GM13977 (cell line): ENCODE data around the gene MAP1LC3A.

Experiments
- DNase-seq: peaks from one replicate; pipeline ENCODE4 v3.0.0; 2012; ENCODE audit warnings: low spot score
- in situ Hi-C: fragments of 300-500 bp; cut with MboI; formaldehyde crosslinking; loops from one replicate; pipeline ENCODE4 v1.12.0; 2022; ENCODE audit warnings: low sequenced_read_pairs, low pct_unique_long_range_greater_than_20kb, mixed read lengths, inconsistent platforms; ENCODE audit not compliant: unreplicated experiment
- TF ChIP-seq, protein P1 (sequence below): IDR thresholded peaks from 2 replicates; pipeline ENCODE4 v1.5.1; 2012; ENCODE audit warnings: mild to moderate bottlenecking, control low read depth; ENCODE audit not compliant: insufficient read depth; ENCODE audit errors: extremely low read depth, missing control alignments

MAP1LC3A gene

DNA sequence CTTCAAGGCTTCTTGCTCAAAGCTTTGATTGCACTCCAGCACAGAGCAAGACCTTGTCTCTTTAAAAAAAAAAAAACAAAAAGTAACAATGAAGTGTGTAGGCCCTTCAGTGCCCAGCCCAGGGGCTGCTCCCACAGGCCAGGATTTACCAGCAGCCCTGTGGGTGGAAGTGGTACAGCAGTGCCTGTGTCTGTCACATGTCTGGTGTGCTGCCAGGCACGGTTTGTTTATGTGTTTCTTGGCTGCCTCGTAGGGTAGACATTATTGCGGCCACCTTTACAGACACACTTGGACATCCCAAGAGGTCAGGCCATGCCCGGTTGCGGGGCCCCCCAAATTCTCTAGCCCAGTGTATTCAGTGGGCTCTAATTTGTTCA, 29.6 kb upstream of the MAP1LC3A start:
- in situ Hi-C loops = no loop called here
- DNase-seq = no peak
- TF ChIP-seq, protein P1, sequence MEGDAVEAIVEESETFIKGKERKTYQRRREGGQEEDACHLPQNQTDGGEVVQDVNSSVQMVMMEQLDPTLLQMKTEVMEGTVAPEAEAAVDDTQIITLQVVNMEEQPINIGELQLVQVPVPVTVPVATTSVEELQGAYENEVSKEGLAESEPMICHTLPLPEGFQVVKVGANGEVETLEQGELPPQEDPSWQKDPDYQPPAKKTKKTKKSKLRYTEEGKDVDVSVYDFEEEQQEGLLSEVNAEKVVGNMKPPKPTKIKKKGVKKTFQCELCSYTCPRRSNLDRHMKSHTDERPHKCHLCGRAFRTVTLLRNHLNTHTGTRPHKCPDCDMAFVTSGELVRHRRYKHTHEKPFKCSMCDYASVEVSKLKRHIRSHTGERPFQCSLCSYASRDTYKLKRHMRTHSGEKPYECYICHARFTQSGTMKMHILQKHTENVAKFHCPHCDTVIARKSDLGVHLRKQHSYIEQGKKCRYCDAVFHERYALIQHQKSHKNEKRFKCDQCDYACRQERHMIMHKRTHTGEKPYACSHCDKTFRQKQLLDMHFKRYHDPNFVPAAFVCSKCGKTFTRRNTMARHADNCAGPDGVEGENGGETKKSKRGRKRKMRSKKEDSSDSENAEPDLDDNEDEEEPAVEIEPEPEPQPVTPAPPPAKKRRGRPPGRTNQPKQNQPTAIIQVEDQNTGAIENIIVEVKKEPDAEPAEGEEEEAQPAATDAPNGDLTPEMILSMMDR = no peak

DNA sequence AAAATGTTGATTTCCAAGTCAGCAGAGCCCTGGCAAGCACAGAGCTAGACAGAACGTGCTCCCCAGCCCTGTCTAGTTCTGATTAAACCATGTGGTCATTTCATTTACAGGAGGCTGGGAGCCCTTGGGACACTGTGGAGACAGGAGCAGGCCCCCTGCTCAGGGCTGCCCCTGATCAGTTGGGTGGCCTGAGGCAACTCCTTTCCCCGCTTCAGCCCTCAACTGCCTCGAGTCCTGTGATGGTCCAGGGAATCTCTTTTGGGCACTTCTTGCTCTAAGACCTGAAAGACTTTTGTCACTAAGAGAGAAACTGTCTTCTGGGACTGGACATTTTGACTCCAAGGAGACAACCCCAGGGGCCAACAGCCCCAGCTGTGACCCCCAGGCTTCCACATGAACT, 28.8 kb upstream of the MAP1LC3A start:
- TF ChIP-seq, protein P1 = no peak
- in situ Hi-C loops = loop anchor here (10.0 kb wide), 1 partner anchor 235 kb away; no protein-coding TSS in a partner anchor
- DNase-seq = no peak

DNA sequence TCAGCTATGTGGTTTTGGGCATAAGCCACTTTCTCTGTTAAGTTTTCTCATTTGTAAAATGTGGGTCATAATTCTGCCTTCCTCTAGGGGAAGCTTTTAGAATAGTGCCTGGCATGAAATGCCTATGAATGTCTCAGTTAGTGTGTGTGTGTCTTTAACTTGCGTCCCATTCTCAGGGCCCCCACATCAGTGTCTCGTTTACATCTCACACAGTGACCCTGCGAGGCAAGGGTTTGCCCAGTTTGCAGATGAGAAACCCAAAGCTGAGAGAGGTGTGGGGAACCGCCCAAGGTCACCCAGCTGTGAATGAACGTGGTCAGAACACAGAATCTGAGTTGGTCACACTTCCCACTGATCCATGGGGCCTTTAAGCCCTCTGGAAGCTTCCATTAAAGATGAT, 28.2 kb upstream of the MAP1LC3A start:
- TF ChIP-seq, protein P1 = no peak
- in situ Hi-C loops = loop anchor here (10.0 kb wide), 1 partner anchor 234 kb away; no protein-coding TSS in a partner anchor
- no peak for DNase-seq

DNA sequence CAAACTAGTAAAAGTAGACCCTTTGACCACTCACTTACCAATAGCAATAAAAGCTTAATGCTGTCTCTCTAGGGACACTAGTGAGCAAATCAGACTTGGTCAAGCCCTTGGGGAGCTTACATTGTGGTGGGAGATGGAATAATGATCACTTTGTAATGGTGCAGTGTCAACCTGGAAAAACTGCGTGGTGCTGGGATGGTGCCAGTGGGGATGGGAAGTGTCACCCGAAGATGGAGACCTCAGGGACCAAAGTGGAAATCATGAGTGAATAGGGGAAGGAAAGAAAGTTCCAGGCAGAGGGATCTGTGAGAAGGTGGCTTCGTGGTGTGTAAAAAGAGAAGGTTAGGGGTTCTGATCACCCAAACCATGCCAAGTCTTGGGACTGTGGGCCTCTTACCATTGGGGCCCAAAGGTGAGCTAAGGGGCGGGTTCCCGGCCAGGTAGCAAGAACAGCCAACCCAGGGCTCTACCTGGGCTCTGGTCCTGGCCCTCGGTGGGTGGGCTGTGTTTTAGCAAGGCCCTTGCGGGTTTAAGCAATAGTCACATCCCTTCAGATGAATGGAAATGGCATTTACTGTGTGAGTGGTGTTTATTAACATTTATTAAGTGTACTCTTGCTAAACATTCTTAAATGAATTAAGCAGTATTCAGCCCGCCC, 26.8 kb upstream of the MAP1LC3A start:
- TF ChIP-seq, protein P1 = no peak
- no peak for DNase-seq
- in situ Hi-C loops = loop anchor here (10.0 kb wide), 1 partner anchor 233 kb away; no protein-coding TSS in a partner anchor

DNA sequence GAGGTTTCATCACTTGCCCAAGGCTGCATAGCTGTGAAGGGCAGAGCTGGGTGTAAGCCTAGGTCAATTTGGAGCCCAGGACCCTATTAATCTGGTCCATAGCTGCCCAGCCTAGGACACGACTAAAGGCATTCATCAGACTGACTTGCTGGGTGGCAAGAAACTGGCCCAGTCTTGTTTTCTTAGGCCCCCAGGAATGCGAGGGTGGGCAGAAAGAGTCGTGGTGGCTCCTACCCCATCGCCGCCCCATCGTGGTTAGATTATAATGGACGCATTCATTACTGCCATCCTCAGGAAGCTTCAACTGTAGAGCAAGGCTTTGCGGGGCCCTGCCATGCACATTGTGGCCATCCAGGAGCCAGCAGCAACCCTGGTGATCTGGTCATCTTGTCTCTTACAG, 26.2 kb upstream of the MAP1LC3A start:
- TF ChIP-seq, protein P1 = no peak
- DNase-seq = no peak
- in situ Hi-C loops = loop anchor here (10.0 kb wide), 1 partner anchor 232 kb away; no protein-coding TSS in a partner anchor

DNA sequence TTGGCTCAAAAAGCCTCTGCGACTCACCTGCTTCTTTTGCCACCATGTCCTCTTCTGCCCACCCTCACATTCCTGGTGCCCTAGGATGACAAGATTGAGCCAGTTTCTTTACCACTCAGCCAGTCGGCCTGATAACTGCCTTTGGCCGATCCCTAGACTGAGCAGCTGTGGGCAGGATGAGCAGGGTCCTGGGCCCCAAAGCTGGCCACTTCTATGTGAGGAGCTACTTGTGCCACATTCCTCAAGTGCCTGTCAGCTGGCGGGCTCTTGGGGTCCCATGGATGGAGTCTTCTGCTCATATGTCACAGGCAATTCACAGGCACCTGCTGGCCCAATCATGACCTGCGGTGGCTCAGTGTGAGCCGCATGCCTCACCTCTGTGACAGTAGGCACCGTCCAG, 25.8 kb upstream of the MAP1LC3A start:
- TF ChIP-seq, protein P1 = no peak
- no peak for DNase-seq
- in situ Hi-C loops = loop anchor here (10.0 kb wide), 1 partner anchor 232 kb away; no protein-coding TSS in a partner anchor
